MCF 10A (cell line): Measurements from ENCODE around the gene MARCHF6. TPM values are rescaled to one million over a fixed set of nuclear protein-coding genes. Genes with fewer than 3 reads are reported as not detected.
"Not testable (repeated sequence)": the region's sequence is repeated elsewhere in the genome, so short reads cannot be mapped to it uniquely, and the experiment has no call there.

Experiments used
- BruUV-seq: library from RNA; stranded (reverse); fragments of 400-500 nt; replicated peaks from 2 replicates; lab custom pipeline; 2021; lab: Mats Ljungman, UMichigan
- CTCF ChIA-PET: fragments of 300-600 bp; sonication (Branson Sonifier 250); formaldehyde crosslinking; extraction: SDS; loops from one replicate; lab custom pipeline; 2021; ENCODE audit warnings: antibody characterized with exemption, inconsistent platforms; lab: Yijun Ruan, JAX
- POLR2A ChIA-PET: fragments of 300-600, 350-650 bp; sonication (Branson Sonifier 250); formaldehyde crosslinking; extraction: SDS; loops from one replicate; lab custom pipeline; 2020; ENCODE audit warnings: antibody characterized with exemption, inconsistent platforms; lab: Yijun Ruan, JAX
- DNase-seq: peaks from one replicate; pipeline ENCODE4 v3.0.0-alpha.2; 2018; ENCODE audit not compliant: unreplicated experiment
- H3K27ac Mint-ChIP-seq: one replicate; pipeline ENCODE4 v1.8.0; 2022; ENCODE audit warnings: mild to moderate bottlenecking, low read depth, mixed read lengths; ENCODE audit not compliant: unreplicated experiment
- H3K27me3 Mint-ChIP-seq: one replicate; pipeline ENCODE4 v1.8.0; 2022; ENCODE audit warnings: mixed read lengths; ENCODE audit not compliant: insufficient read depth, unreplicated experiment
- H3K36me3 Mint-ChIP-seq: one replicate; pipeline ENCODE4 v1.8.0; 2022; ENCODE audit warnings: mild to moderate bottlenecking, moderate library complexity, mixed read lengths; ENCODE audit not compliant: insufficient read depth, unreplicated experiment
- H3K4me1 Mint-ChIP-seq: one replicate; pipeline ENCODE4 v1.8.0; 2022; ENCODE audit warnings: mixed read lengths; ENCODE audit not compliant: insufficient read depth, unreplicated experiment
- H3K4me3 Mint-ChIP-seq: one replicate; pipeline ENCODE4 v1.8.0; 2022; ENCODE audit warnings: mild to moderate bottlenecking, moderate library complexity, mixed read lengths; ENCODE audit not compliant: unreplicated experiment
- H3K9me3 Mint-ChIP-seq: one replicate; pipeline ENCODE4 v1.8.0; 2022; ENCODE audit warnings: mixed read lengths; ENCODE audit not compliant: unreplicated experiment
- intact Hi-C: fragments of 100-400 bp; cut with micrococcal nuclease; formaldehyde crosslinking; loops from 2 replicates; pipeline ENCODE4 v1.14.1; 2022
- total RNA-seq: library from RNA; stranded (reverse); gene quantifications from 2 replicates; pipeline ENCODE4 v1.2.3, GENCODE V29; 2022
- TF ChIP-seq, protein P1 (sequence below): fragments of 200-600 bp; IDR thresholded peaks from one replicate; pipeline ENCODE4 v1.8.0; 2022; ENCODE audit warnings: antibody characterized with exemption, mild to moderate bottlenecking; ENCODE audit not compliant: unreplicated experiment

Gene MARCHF6
- total RNA-seq, 1 experiment from 2014 or later: 118 TPM

- CTCF ChIA-PET: interaction anchor here (0.6 to 0.9 kb wide), 3 partner anchors 19 to 21 kb away, joined by 3 to 5 read pairs (median 3); no protein-coding TSS in a partner anchor
- no TSS peak for BruUV-seq
- intact Hi-C loops: no loop called here
- no peaks in the 10 kb centered on the region for H3K27me3 Mint-ChIP-seq
- TF ChIP-seq, protein P1, sequence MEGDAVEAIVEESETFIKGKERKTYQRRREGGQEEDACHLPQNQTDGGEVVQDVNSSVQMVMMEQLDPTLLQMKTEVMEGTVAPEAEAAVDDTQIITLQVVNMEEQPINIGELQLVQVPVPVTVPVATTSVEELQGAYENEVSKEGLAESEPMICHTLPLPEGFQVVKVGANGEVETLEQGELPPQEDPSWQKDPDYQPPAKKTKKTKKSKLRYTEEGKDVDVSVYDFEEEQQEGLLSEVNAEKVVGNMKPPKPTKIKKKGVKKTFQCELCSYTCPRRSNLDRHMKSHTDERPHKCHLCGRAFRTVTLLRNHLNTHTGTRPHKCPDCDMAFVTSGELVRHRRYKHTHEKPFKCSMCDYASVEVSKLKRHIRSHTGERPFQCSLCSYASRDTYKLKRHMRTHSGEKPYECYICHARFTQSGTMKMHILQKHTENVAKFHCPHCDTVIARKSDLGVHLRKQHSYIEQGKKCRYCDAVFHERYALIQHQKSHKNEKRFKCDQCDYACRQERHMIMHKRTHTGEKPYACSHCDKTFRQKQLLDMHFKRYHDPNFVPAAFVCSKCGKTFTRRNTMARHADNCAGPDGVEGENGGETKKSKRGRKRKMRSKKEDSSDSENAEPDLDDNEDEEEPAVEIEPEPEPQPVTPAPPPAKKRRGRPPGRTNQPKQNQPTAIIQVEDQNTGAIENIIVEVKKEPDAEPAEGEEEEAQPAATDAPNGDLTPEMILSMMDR: no peak
- peaks cover 85% of the 10 kb centered on the region for H3K36me3 Mint-ChIP-seq
- no peak for DNase-seq
- POLR2A ChIA-PET: interaction anchor here (2.6 kb wide), 1 partner anchor 20 kb away, joined by 6 read pairs; no protein-coding TSS in a partner anchor
- no peak overlapping the region for H3K4me3 Mint-ChIP-seq
- H3K9me3 Mint-ChIP-seq: no peaks in the 10 kb centered on the region
- peak overlapping the region; percentile 88 for H3K27ac Mint-ChIP-seq
- H3K4me1 Mint-ChIP-seq: no peaks in the 10 kb centered on the region
Measured at GRCh38 chr5:10391130-10391529, 37.6 kb downstream of the MARCHF6 start.

- Mint-ChIP-seq H3K27ac (peak overlapping the region; percentile 3), H3K36me3 (peaks cover 94% of the 10 kb centered on the region)
- intact Hi-C loops, H3K27me3 Mint-ChIP-seq, H3K4me3 Mint-ChIP-seq, H3K4me1 Mint-ChIP-seq, DNase-seq, BruUV-seq, H3K9me3 Mint-ChIP-seq: not testable (repeated sequence)
- POLR2A ChIA-PET: interaction anchor here (0.8 to 2.6 kb wide), 3 partner anchors 22 to 143 kb away, joined by 3 to 6 read pairs (median 5); partner anchors contain the start of genes ATPSCKMT and CCT5
- CTCF ChIA-PET: interaction anchor here (1.0 to 1.6 kb wide), 3 partner anchors 11 to 109 kb away, joined by 3 to 9 read pairs (median 5); no protein-coding TSS in a partner anchor
Measured at GRCh38 chr5:10392567-10393328, 39.3 kb downstream of the MARCHF6 start.

DNA sequence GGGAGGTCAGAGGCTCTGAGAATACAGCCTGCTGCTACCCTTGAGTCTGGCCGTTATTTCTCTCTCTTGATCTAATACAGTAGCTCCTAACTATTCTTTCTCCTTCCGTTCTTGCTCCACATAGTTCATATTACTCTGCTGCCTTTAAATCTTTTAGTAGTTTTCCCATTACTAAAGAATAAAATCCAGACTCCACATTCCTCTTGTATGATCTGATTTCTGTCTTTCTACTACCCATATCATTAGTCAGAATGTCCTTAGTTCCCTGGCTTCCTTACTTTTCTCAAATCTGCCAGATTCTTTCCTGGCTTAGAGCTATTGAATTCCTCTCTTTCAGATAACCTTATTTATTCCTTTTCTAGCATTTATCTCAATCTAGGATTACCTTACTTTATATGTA is 40.0 kb downstream of the MARCHF6 start:
- no peaks in the 10 kb centered on the region for H3K9me3 Mint-ChIP-seq

GRCh38 chr5:10396552-10396951 is 43.1 kb downstream of the MARCHF6 start:
- no TSS peak for BruUV-seq
- CTCF ChIA-PET: interaction anchor here (0.5 to 1.6 kb wide), 4 partner anchors 22 to 113 kb away, joined by 3 to 6 read pairs (median 5); partner anchors contain the start of gene MARCHF6
- Mint-ChIP-seq H3K4me3 (no peak overlapping the region), H3K27ac (peak overlapping the region; percentile 0), H3K4me1 (no peaks in the 10 kb centered on the region), H3K27me3 (no peaks in the 10 kb centered on the region), H3K36me3 (peaks cover 82% of the 10 kb centered on the region), H3K9me3 (no peaks in the 10 kb centered on the region)
- intact Hi-C loops: no loop called here
- DNase-seq: no peak
- POLR2A ChIA-PET: interaction anchor here (0.6 to 1.1 kb wide), 3 partner anchors 42 to 1296 kb away, joined by 3 to 4 read pairs (median 4); partner anchors contain the start of gene MARCHF6
- TF ChIP-seq, protein P1: no peak

More for the DNA sequence above, 40.0 kb downstream of the MARCHF6 start:
- intact Hi-C loops: no loop called here
- peaks cover 95% of the 10 kb centered on the region for H3K36me3 Mint-ChIP-seq
- TF ChIP-seq, protein P1: no peak
- CTCF ChIA-PET: interaction anchor here (1.0 to 1.6 kb wide), 2 partner anchors 35 to 110 kb away, joined by 5 to 9 read pairs; no protein-coding TSS in a partner anchor
- H3K27me3 Mint-ChIP-seq: no peaks in the 10 kb centered on the region
- no peak overlapping the region for H3K4me3 Mint-ChIP-seq
- H3K4me1 Mint-ChIP-seq: no peaks in the 10 kb centered on the region
- no peak for DNase-seq
- peak overlapping the region; percentile 3 for H3K27ac Mint-ChIP-seq
- POLR2A ChIA-PET: interaction anchor here (0.6 to 2.6 kb wide), 4 partner anchors 22 to 143 kb away, joined by 3 to 6 read pairs (median 4); partner anchors contain the start of genes ATPSCKMT and CCT5
- no TSS peak for BruUV-seq
